B cell (primary cell): ENCODE results near the gene KLHL3. TPM values are rescaled to one million over a fixed set of nuclear protein-coding genes. Genes with fewer than 3 reads are reported as not detected.

Experiments
- ATAC-seq: fragments of 200-7000 bp; cut with Tn5 transposase; one replicate; pipeline ENCODE4 v1.10.0; 2021; ENCODE audit warnings: low read depth, mild to moderate bottlenecking, moderate number of reproducible peaks, moderate library complexity
- CTCF ChIA-PET: fragments of 350-600 bp; sonication (Branson Sonifier 250); formaldehyde crosslinking; loops from one replicate; lab custom pipeline; 2021; ENCODE audit warnings: antibody characterized with exemption, inconsistent platforms; lab: Charles Lee
- POLR2A ChIA-PET: fragments of 350-600 bp; sonication (Branson Sonifier 250); formaldehyde crosslinking; loops from one replicate; lab custom pipeline; 2021; ENCODE audit warnings: antibody characterized with exemption; lab: Charles Lee
- DNase-seq: peaks from one replicate; pipeline ENCODE4 v3.0.0; 2013
- H2AFZ ChIP-seq: 2 replicates; pipeline ENCODE4 v1.6.1; 2012; ENCODE audit warnings: mild to moderate bottlenecking, low read depth, low read length; ENCODE audit not compliant: insufficient read depth, poor library complexity, severe bottlenecking
- H3K27ac ChIP-seq, 2 donors: 1 replicate in 1 of 2; 2 replicates in 1 of 2; pipeline ENCODE4 v1.5.1; 2012 to 2013; ENCODE audit warnings: low read length in 2 of 2, mild to moderate bottlenecking in 2 of 2, moderate library complexity in 1 of 2
- H3K27me3 ChIP-seq, 4 experiments: fragments of 200-600 bp in 1 of 4; sonication (generic) in 1 of 4; replicated peaks in 1 of 4; 1 replicate in 2 of 4; 2 replicates in 2 of 4; pipeline versions ENCODE4 v1.6.1 to v1.7.0; 2013 to 2016; ENCODE audit warnings: low read length in 3 of 4, mild to moderate bottlenecking in 2 of 4, mixed read lengths in 1 of 4, moderate library complexity in 1 of 4; ENCODE audit not compliant: insufficient read depth in 4 of 4, control insufficient read depth in 3 of 4; ENCODE audit errors: control extremely low read depth in 1 of 4
- H3K36me3 ChIP-seq, 2 experiments: replicated peaks in 1 of 2; 1 replicate in 1 of 2; 2 replicates in 1 of 2; pipeline versions ENCODE4 v1.6.1 to v1.7.1; 2013; ENCODE audit warnings: low read length in 1 of 2; ENCODE audit not compliant: insufficient read depth in 2 of 2, control insufficient read depth in 1 of 2; ENCODE audit errors: control extremely low read depth in 1 of 2, extremely low read depth in 1 of 2
- H3K4me1 ChIP-seq, 2 donors: fragments of 200-600 bp in 1 of 2; sonication (generic) in 1 of 2; 1 replicate in 1 of 2; 2 replicates in 1 of 2; pipeline versions ENCODE4 v1.5.1 to v1.6.1; 2013 to 2017; ENCODE audit warnings: low read length in 2 of 2; ENCODE audit not compliant: control insufficient read depth in 2 of 2, insufficient read depth in 2 of 2
- H3K4me2 ChIP-seq: replicated peaks from 2 replicates; pipeline ENCODE3; 2012; ENCODE audit warnings: mild to moderate bottlenecking, low read depth, low read length; ENCODE audit not compliant: poor library complexity, severe bottlenecking
- H3K4me3 ChIP-seq, 5 experiments: fragments of 200-600 bp in 1 of 5; sonication (generic) in 1 of 5; 1 replicate in 3 of 5; 2 replicates in 2 of 5; pipeline versions ENCODE4 v1.5.1 to v1.7.0; 2011 to 2016; ENCODE audit warnings: low read length in 4 of 5, mild to moderate bottlenecking in 4 of 5, low read depth in 2 of 5, control low read depth in 1 of 5, moderate library complexity in 1 of 5; ENCODE audit not compliant: insufficient read depth in 1 of 5; ENCODE audit errors: control extremely low read depth in 1 of 5, extremely low read depth in 1 of 5
- H3K79me2 ChIP-seq: fragments of 200-600 bp; sonication (generic); one replicate; pipeline ENCODE4 v1.6.0; 2016; ENCODE audit warnings: low read length; ENCODE audit not compliant: control insufficient read depth, insufficient read depth
- H3K9ac ChIP-seq: fragments of 200-600 bp; sonication (generic); 2 replicates; pipeline ENCODE4 v1.6.1; 2017; ENCODE audit warnings: mild to moderate bottlenecking, low read length, moderate library complexity
- H3K9me3 ChIP-seq, 3 donors: one replicate each; pipeline versions ENCODE4 v1.6.1 to v1.7.1; 2013; ENCODE audit warnings: low read length in 2 of 3; ENCODE audit not compliant: control insufficient read depth in 2 of 3, insufficient read depth in 1 of 3; ENCODE audit errors: control extremely low read depth in 1 of 3
- H4K20me1 ChIP-seq: 2 replicates; pipeline ENCODE4 v1.6.0; 2012; ENCODE audit warnings: mild to moderate bottlenecking, low read length; ENCODE audit not compliant: insufficient read depth, control insufficient read depth, poor library complexity, severe bottlenecking
- H3K27ac Mint-ChIP-seq: one replicate; pipeline ENCODE4 v1.8.0; 2021; ENCODE audit warnings: mixed read lengths
- H3K27me3 Mint-ChIP-seq: one replicate; pipeline ENCODE4 v1.8.0; 2021; ENCODE audit warnings: mixed read lengths
- H3K4me1 Mint-ChIP-seq: one replicate; pipeline ENCODE4 v1.8.0; 2021; ENCODE audit warnings: mixed read lengths
- H3K4me3 Mint-ChIP-seq: one replicate; pipeline ENCODE4 v1.8.0; 2021; ENCODE audit warnings: mixed read lengths
- H3K9me3 Mint-ChIP-seq: one replicate; pipeline ENCODE4 v1.8.0; 2022; ENCODE audit warnings: mixed read lengths; ENCODE audit not compliant: insufficient read depth
- CTCF ChIP-seq: fragments of 200-600 bp; IDR thresholded peaks from one replicate; pipeline ENCODE4 v1.8.0; 2022; ENCODE audit warnings: antibody characterized with exemption, mild to moderate bottlenecking
- EZH2 ChIP-seq: IDR thresholded peaks from 2 replicates; pipeline ENCODE4 v1.6.1; 2012; ENCODE audit warnings: borderline replicate concordance, low read depth, mild to moderate bottlenecking, moderate library complexity, low read length; ENCODE audit not compliant: insufficient read depth, poor library complexity, severe bottlenecking
- WGBS: methylation state at CpG from one replicate; pipeline ENCODE4 v1.1.5; 2013; ENCODE audit warnings: missing lambda C conversion rate; ENCODE audit not compliant: insufficient coverage; 5-methylcytosine and 5-hydroxymethylcytosine counted together
- intact Hi-C: fragments of 100-400 bp; cut with micrococcal nuclease; formaldehyde crosslinking; loops from one replicate; pipeline ENCODE4 v1.10.0; 2022
- polyA plus RNA-seq: library from polyadenylated mRNA; depleted of rRNA; stranded (reverse); fragments of >200 nt; gene quantifications from 2 replicates; pipeline ENCODE4 v1.2.3, GENCODE V29; 2012
- total RNA-seq, 2 donors: library from RNA; stranded (reverse); fragments of 120-200 nt in 1 of 2; gene quantifications; 1 replicate in 1 of 2; 2 replicates in 1 of 2; pipeline versions ENCODE4 v1.2.3 to v1.2.4, GENCODE V29; 2013 to 2022

KLHL3 gene
- total and polyA plus RNA-seq, 2 donors (not counting 1 experiment from before 2014, with no cell fraction given) = 3.3 to 4.5 TPM

- POLR2A ChIA-PET = interaction anchor here (0.6 kb wide), 1 partner anchor 120 kb away, joined by 3 read pairs; no protein-coding TSS in a partner anchor
- 100% methylated on average over 1 of the region's 3 CpGs for WGBS
- H3K4me1 Mint-ChIP-seq = no peaks in the 10 kb centered on the region
These were observed 2.9 kb downstream of the KLHL3 start for GRCh38 chr5:137733006-137733405.

DNA sequence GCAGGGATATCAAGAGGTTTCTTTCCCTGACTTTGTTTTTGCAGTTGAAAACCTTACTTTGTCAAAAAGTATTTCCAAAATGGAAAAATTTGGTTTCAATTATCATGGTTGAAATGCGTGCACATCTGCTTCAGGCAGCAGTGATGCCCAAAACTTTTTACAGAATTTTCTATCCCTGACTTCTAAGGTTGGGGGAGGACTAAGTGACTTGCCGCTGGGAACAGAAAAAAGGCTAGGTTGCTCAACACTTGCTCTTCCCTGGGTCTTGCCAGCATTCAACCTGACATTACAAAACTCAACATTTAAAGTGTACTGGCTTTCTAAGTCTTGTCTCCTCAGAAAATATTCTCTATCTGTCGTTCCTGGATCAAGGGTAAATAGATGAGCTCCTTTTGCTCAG lies 4.7 kb downstream of the KLHL3 start:
- Histone ChIP-seq H3K79me2 (no peaks in the 10 kb centered on the region), H2AFZ (no peak overlapping the region), H3K9me3 (no peaks in the 10 kb centered on the region), H3K4me1 (peaks cover 19 to 20% of the 10 kb centered on the region in 2 donors), H3K27ac (no peak overlapping the region), H3K9ac (no peak overlapping the region), H4K20me1 (no peaks in the 10 kb centered on the region), H3K27me3 (no peaks in the 10 kb centered on the region), H3K36me3 (no peaks in the 10 kb centered on the region), H3K4me2 (no peak overlapping the region), H3K4me3 (no peak overlapping the region)
- WGBS = no CpG with 5 or more reads among the region's 3 CpGs
- H3K9me3 Mint-ChIP-seq = no peaks in the 10 kb centered on the region
- no peaks in the 10 kb centered on the region for H3K4me1 Mint-ChIP-seq
- intact Hi-C loops = no loop called here
- no peak for DNase-seq
- H3K27me3 Mint-ChIP-seq = peaks cover 3% of the 10 kb centered on the region
- no peak for TF ChIP-seq EZH2
- no peak for TF ChIP-seq CTCF
- H3K4me3 Mint-ChIP-seq = no peak overlapping the region
- no peak overlapping the region for H3K27ac Mint-ChIP-seq
- ChIA-PET CTCF (interaction anchor here (1.6 to 4.0 kb wide), 2 partner anchors 9 to 11 kb away, joined by 4 to 28 read pairs; no protein-coding TSS in a partner anchor), POLR2A (no interaction called here)
- ATAC-seq = no peak

More at GRCh38 chr5:137733006-137733405, 2.9 kb downstream of the KLHL3 start:
- CTCF ChIA-PET = interaction anchor here (4.0 kb wide), 1 partner anchor 9 kb away, joined by 28 read pairs; no protein-coding TSS in a partner anchor
- no peaks in the 10 kb centered on the region for H3K9me3 Mint-ChIP-seq
- H3K27me3 Mint-ChIP-seq = peaks cover 3% of the 10 kb centered on the region
- intact Hi-C loops = no loop called here
- no peak overlapping the region for H3K27ac Mint-ChIP-seq
- Histone ChIP-seq H4K20me1 (no peaks in the 10 kb centered on the region), H2AFZ (no peak overlapping the region), H3K4me2 (no peak overlapping the region), H3K4me3 (no peak overlapping the region), H3K36me3 (no peaks in the 10 kb centered on the region), H3K9ac (no peak overlapping the region), H3K27me3 (no peaks in the 10 kb centered on the region), H3K27ac (no peak overlapping the region), H3K4me1 (peaks cover 22% of the 10 kb centered on the region in 2 donors), H3K79me2 (no peaks in the 10 kb centered on the region), H3K9me3 (no peaks in the 10 kb centered on the region)
- H3K4me3 Mint-ChIP-seq = no peak overlapping the region
- no peak for TF ChIP-seq EZH2
- TF ChIP-seq CTCF = no peak
- DNase-seq = no peak
- no peak for ATAC-seq
